ENCODE results near the gene DISP2.
A peak's percentile ranks its signal among the peaks of the same experiment; 100 is the strongest.

The DISP2 gene

DNA sequence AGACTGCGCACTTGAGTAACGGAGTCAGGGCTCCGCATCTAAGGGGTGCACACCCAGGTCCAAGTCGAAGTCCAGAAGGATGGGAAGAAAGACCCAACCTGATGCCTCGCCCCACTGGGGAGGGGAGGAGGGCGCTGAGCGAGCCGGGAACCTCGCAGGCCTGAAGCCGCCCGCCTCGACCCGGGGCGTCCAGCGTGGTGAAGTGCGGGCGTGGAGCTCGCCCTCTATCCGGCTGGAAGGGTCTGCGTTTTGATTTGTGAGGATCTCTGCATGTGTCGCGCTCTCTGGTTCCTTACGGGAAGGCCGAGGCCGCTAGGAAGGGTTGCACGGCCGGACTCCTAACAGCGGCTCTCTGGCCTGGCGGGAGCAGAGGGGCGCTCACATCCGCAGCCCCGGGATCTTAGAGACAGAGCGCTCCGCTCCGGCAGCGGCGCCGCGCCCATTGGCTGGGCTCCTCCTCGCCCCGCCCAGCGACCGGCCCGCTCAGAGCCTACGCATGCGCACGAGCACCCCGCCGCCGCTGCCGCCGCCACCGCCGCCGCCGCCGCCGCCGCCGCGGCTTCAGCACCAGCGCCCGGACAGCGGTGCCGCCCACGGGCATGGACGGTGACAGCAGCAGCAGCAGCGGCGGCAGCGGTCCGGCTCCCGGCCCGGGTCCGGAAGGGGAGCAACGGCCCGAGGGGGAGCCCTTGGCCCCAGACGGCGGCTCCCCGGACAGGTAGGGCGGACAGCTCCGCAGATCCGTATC lies at the start of gene DISP2:
TSS of gene DISP2 (plus strand) at position 497 of the 748 bp plus-strand sequence. CDS start at position 600, 103 bp downstream.
- Histone ChIP-seq H3K27me3 (ENCODE audit: control insufficient read depth in 1 of 2, insufficient read depth in 2 of 2, low read length in 2 of 2) (peaks cover 0 to 7% of the 10 kb centered on the region in 2 donors), H3K9ac (ENCODE audit: low read length) (no peak within 1 kb of the TSS), H3K4me1 (ENCODE audit: insufficient read depth, low read length) (no peaks in the 10 kb centered on the region), H3K9me3 (ENCODE audit: low read length) (no peaks in the 10 kb centered on the region), H3K36me3 (ENCODE audit: insufficient read depth, low read length) (no peaks in the 10 kb centered on the region), H3K27ac (ENCODE audit: low read depth, low read length) (no peak within 1 kb of the TSS), H3K4me3 (ENCODE audit: low read depth in 1 of 2, low read length in 2 of 2) (peak within 1 kb of the TSS; percentile 57)

- no peaks in the 10 kb centered on the region for H3K4me1 ChIP-seq (ENCODE audit: insufficient read depth, low read length)
- no peak overlapping the region for H3K4me3 ChIP-seq (ENCODE audit: low read depth in 1 of 2, low read length in 2 of 2)
- H3K36me3 ChIP-seq (ENCODE audit: insufficient read depth, low read length) = no peaks in the 10 kb centered on the region
- no peak overlapping the region for H3K9ac ChIP-seq (ENCODE audit: low read length)
- no peaks in the 10 kb centered on the region for H3K9me3 ChIP-seq (ENCODE audit: low read length)
- no peak overlapping the region for H3K27ac ChIP-seq (ENCODE audit: low read depth, low read length)
- no peaks in the 10 kb centered on the region for H3K27me3 ChIP-seq (ENCODE audit: control insufficient read depth in 1 of 2, insufficient read depth in 2 of 2, low read length in 2 of 2)
Observed at GRCh38 chr15:40309344-40309862, 48.6 kb upstream of the DISP2 start.

DNA sequence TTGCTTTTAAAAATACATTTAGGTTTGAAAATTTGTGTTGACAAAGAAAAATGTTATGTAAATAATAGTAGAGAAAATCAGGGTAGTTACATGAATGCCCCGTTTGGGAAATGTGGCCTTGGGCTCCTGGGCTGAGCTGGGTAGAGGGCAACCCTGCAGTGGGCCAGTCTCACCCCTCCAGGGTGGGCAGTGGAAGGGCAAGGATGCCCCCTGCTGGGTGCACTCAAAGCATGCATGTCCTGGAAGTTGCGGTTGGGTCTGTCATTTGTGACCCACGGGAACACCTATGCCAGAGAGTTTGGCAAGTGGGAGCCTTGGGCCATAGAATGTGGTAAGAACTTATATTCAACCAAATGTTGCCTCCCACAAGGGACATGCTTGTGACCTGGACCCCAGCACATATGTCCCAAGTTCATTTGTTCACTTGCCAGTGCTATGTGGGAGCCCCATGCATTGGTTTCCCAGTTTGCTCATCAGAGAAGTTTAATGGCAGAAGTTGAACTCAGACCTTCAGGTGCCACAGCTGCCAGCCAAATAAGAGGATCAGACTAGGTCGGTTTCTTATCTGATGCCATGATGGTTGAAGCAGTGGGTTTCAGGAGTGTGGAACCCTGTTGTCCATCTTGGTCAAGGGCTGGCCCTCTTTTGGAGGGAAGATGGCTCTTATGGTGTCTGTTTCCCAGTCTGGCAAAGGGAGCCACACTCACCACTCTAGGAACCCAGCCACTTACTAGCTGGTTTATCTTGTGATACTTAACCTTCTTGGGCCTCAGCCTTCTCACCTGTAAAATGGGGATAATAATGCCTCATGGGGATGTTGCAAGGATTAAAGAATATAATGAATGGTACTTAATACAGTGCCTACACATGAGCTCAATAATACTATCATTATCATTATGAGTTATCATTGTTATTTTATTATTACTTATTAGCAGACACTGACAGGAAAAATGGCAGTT lies 47.7 kb upstream of the DISP2 start:
- H3K27ac ChIP-seq (ENCODE audit: low read depth, low read length) = no peak overlapping the region
- no peaks in the 10 kb centered on the region for H3K4me1 ChIP-seq (ENCODE audit: insufficient read depth, low read length)
- no peak overlapping the region for H3K9ac ChIP-seq (ENCODE audit: low read length)
- no peaks in the 10 kb centered on the region for H3K9me3 ChIP-seq (ENCODE audit: low read length)
- H3K36me3 ChIP-seq (ENCODE audit: insufficient read depth, low read length) = no peaks in the 10 kb centered on the region
- H3K27me3 ChIP-seq (ENCODE audit: control insufficient read depth in 1 of 2, insufficient read depth in 2 of 2, low read length in 2 of 2) = no peaks in the 10 kb centered on the region
- no peak overlapping the region for H3K4me3 ChIP-seq (ENCODE audit: low read depth in 1 of 2, low read length in 2 of 2)

DNA sequence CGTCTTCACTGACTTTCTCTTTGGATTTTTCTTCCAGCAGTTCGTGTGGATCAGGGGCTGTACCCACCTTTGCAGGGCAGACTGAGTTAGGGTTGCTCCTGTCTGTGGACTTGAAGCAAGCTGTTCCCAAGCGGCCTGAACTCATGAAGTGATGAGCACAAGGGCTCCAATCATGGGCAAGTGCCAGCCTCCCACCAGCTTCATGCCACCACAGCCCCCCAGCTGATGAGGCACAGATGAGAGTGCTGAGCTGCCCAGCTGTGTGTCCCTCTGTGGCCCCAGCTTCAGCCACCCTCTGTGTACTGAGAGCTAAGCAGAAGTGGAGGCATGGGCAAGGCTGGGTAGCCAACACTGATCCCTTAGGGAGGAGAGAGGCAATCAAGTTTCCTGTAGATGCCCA lies 47.0 kb upstream of the DISP2 start:
- no peak overlapping the region for H3K27ac ChIP-seq (ENCODE audit: low read depth, low read length)
- H3K9me3 ChIP-seq (ENCODE audit: low read length) = no peaks in the 10 kb centered on the region
- H3K4me1 ChIP-seq (ENCODE audit: insufficient read depth, low read length) = no peaks in the 10 kb centered on the region

GRCh38 chr15:40312370-40313158 lies 45.5 kb upstream of the DISP2 start:
- Histone ChIP-seq H3K9ac (ENCODE audit: low read length) (no peak overlapping the region), H3K27ac (ENCODE audit: low read depth, low read length) (no peak overlapping the region), H3K36me3 (ENCODE audit: insufficient read depth, low read length) (no peaks in the 10 kb centered on the region), H3K9me3 (ENCODE audit: low read length) (no peaks in the 10 kb centered on the region), H3K4me1 (ENCODE audit: insufficient read depth, low read length) (no peaks in the 10 kb centered on the region), H3K27me3 (ENCODE audit: control insufficient read depth in 1 of 2, insufficient read depth in 2 of 2, low read length in 2 of 2) (no peaks in the 10 kb centered on the region), H3K4me3 (ENCODE audit: low read depth in 1 of 2, low read length in 2 of 2) (no peak overlapping the region)

More for the DNA sequence above, 47.0 kb upstream of the DISP2 start:
- no peaks in the 10 kb centered on the region for H3K36me3 ChIP-seq (ENCODE audit: insufficient read depth, low read length)
- H3K9ac ChIP-seq (ENCODE audit: low read length) = no peak overlapping the region
- no peaks in the 10 kb centered on the region for H3K27me3 ChIP-seq (ENCODE audit: control insufficient read depth in 1 of 2, insufficient read depth in 2 of 2, low read length in 2 of 2)
- H3K4me3 ChIP-seq (ENCODE audit: low read depth in 1 of 2, low read length in 2 of 2) = no peak overlapping the region

GRCh38 chr15:40313531-40314398 lies 44.3 kb upstream of the DISP2 start:
- Histone ChIP-seq H3K4me1 (ENCODE audit: insufficient read depth, low read length) (no peaks in the 10 kb centered on the region), H3K36me3 (ENCODE audit: insufficient read depth, low read length) (no peaks in the 10 kb centered on the region), H3K27me3 (ENCODE audit: control insufficient read depth in 1 of 2, insufficient read depth in 2 of 2, low read length in 2 of 2) (no peaks in the 10 kb centered on the region), H3K9me3 (ENCODE audit: low read length) (no peaks in the 10 kb centered on the region), H3K4me3 (ENCODE audit: low read depth in 1 of 2, low read length in 2 of 2) (no peak overlapping the region), H3K27ac (ENCODE audit: low read depth, low read length) (no peak overlapping the region), H3K9ac (ENCODE audit: low read length) (no peak overlapping the region)

- H3K4me3 ChIP-seq (ENCODE audit: low read depth in 1 of 2, low read length in 2 of 2) = no peak overlapping the region
- H3K27me3 ChIP-seq (ENCODE audit: control insufficient read depth in 1 of 2, insufficient read depth in 2 of 2, low read length in 2 of 2) = no peaks in the 10 kb centered on the region
- H3K4me1 ChIP-seq (ENCODE audit: insufficient read depth, low read length) = no peaks in the 10 kb centered on the region
- no peaks in the 10 kb centered on the region for H3K9me3 ChIP-seq (ENCODE audit: low read length)
- no peaks in the 10 kb centered on the region for H3K36me3 ChIP-seq (ENCODE audit: insufficient read depth, low read length)
- H3K27ac ChIP-seq (ENCODE audit: low read depth, low read length) = no peak overlapping the region
- H3K9ac ChIP-seq (ENCODE audit: low read length) = no peak overlapping the region
Observed at GRCh38 chr15:40314723-40315276, 43.2 kb upstream of the DISP2 start.

DNA sequence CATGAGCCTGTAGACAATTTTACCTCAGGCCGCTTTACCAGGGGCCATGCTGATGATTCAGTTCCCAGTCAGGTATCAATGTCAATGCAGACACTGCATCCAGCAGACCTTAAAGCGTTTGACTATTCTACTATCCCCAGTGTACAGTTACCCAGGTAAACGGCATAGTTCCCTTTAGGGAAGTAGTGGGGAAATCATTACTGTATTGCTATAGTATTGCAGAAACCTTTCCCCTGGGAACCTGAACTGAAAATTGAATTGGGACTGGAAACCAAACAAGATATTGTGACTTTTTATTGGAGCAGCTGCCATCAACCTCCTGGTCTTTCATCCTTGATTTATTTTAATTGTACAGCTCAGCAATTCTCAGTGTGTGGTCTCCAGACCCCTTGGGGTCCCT lies 41.1 kb upstream of the DISP2 start:
- Histone ChIP-seq H3K9me3 (ENCODE audit: low read length) (no peaks in the 10 kb centered on the region), H3K4me1 (ENCODE audit: insufficient read depth, low read length) (peaks cover 6% of the 10 kb centered on the region), H3K4me3 (ENCODE audit: low read depth in 1 of 2, low read length in 2 of 2) (no peak overlapping the region), H3K36me3 (ENCODE audit: insufficient read depth, low read length) (no peaks in the 10 kb centered on the region), H3K9ac (ENCODE audit: low read length) (no peak overlapping the region), H3K27me3 (ENCODE audit: control insufficient read depth in 1 of 2, insufficient read depth in 2 of 2, low read length in 2 of 2) (no peaks in the 10 kb centered on the region), H3K27ac (ENCODE audit: low read depth, low read length) (no peak overlapping the region)

DNA sequence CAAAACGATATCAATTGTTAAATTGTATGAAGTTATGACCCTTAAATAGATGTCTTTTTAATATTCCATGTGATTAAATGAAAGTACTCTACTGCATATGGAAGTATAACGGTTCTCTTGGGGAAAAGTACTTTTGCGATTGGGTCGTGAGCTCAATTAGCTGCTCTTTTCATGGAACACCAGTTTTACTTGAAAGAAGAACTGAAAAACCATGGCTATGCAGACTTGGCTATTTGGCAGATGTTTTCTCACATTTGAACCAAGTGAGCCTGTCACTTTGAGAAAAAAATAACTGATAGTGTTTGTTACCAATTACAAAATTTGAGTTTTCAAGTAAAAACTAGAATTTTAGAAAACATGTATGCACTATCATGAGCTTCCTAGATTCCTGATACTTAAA lies 40.4 kb upstream of the DISP2 start:
- H3K4me3 ChIP-seq (ENCODE audit: low read depth in 1 of 2, low read length in 2 of 2) = no peak overlapping the region

GRCh38 chr15:40320409-40320808 lies 37.6 kb upstream of the DISP2 start:
- H3K27ac ChIP-seq (ENCODE audit: low read depth, low read length) = peak overlapping the region; percentile 79
- H3K4me3 ChIP-seq (ENCODE audit: low read depth in 1 of 2, low read length in 2 of 2) = no peak overlapping the region
- no peaks in the 10 kb centered on the region for H3K36me3 ChIP-seq (ENCODE audit: insufficient read depth, low read length)
- no peaks in the 10 kb centered on the region for H3K27me3 ChIP-seq (ENCODE audit: control insufficient read depth in 1 of 2, insufficient read depth in 2 of 2, low read length in 2 of 2)
- no peak overlapping the region for H3K9ac ChIP-seq (ENCODE audit: low read length)
- H3K9me3 ChIP-seq (ENCODE audit: low read length) = no peaks in the 10 kb centered on the region
- H3K4me1 ChIP-seq (ENCODE audit: insufficient read depth, low read length) = peaks cover 17% of the 10 kb centered on the region

More for the DNA sequence above, 40.4 kb upstream of the DISP2 start:
- no peaks in the 10 kb centered on the region for H3K27me3 ChIP-seq (ENCODE audit: control insufficient read depth in 1 of 2, insufficient read depth in 2 of 2, low read length in 2 of 2)
- H3K36me3 ChIP-seq (ENCODE audit: insufficient read depth, low read length) = no peaks in the 10 kb centered on the region
- H3K27ac ChIP-seq (ENCODE audit: low read depth, low read length) = no peak overlapping the region
- H3K4me1 ChIP-seq (ENCODE audit: insufficient read depth, low read length) = peaks cover 13% of the 10 kb centered on the region
- H3K9ac ChIP-seq (ENCODE audit: low read length) = no peak overlapping the region
- H3K9me3 ChIP-seq (ENCODE audit: low read length) = no peaks in the 10 kb centered on the region
